Heart right ventricle (tissue), 16 donors: ENCODE measurements around the gene CDO1. TPM values are rescaled to one million over a fixed set of nuclear protein-coding genes. Genes with fewer than 3 reads are reported as not detected.

Source experiments
- ATAC-seq, 8 donors: fragments of 200-7000 bp; cut with Tn5 transposase; one replicate each; pipeline ENCODE4 v1.9.1; 2020; ENCODE audit warnings: mild to moderate bottlenecking in 8 of 8, moderate library complexity in 8 of 8, moderate number of reproducible peaks in 1 of 8
- DNase-seq, 2 donors: peaks; one replicate each; pipeline ENCODE4 v3.0.0-alpha.2; 2020
- H3K27ac ChIP-seq, 10 donors: fragments of 200-600 bp; sonication (generic) in 2 of 10; one replicate each; pipeline versions ENCODE4 v1.5.0 to v1.8.0; 2020 to 2022; ENCODE audit warnings: mild to moderate bottlenecking in 3 of 10
- H3K27me3 ChIP-seq, 7 donors: fragments of 200-600 bp; one replicate each; pipeline ENCODE4 v1.8.0; 2021 to 2022; ENCODE audit warnings: mild to moderate bottlenecking in 2 of 7
- H3K36me3 ChIP-seq, 9 donors: fragments of 200-600 bp; sonication (generic) in 1 of 9; one replicate each; pipeline versions ENCODE4 v1.5.0 to v1.8.0; 2020 to 2022; ENCODE audit warnings: mild to moderate bottlenecking in 2 of 9
- H3K4me1 ChIP-seq, 9 donors: fragments of 200-600 bp; sonication (generic) in 1 of 9; one replicate each; pipeline versions ENCODE4 v1.5.0 to v1.8.0; 2020 to 2022; ENCODE audit warnings: mild to moderate bottlenecking in 4 of 9
- H3K4me3 ChIP-seq, 10 donors: fragments of 200-600 bp; sonication (generic) in 2 of 10; one replicate each; pipeline versions ENCODE4 v1.5.0 to v1.8.0; 2020 to 2022; ENCODE audit warnings: mild to moderate bottlenecking in 7 of 10, moderate library complexity in 2 of 10
- H3K9me3 ChIP-seq, 11 donors: fragments of 200-600 bp in 10 of 11; sonication (generic) in 2 of 11; one replicate each; pipeline versions ENCODE4 v1.5.0 to v1.8.0; 2013 to 2022; ENCODE audit warnings: mild to moderate bottlenecking in 2 of 11, control low read depth in 1 of 11, moderate library complexity in 1 of 11
- CTCF ChIP-seq, 9 donors: fragments of 200-600 bp; sonication (generic) in 2 of 9; IDR thresholded peaks; one replicate each; pipeline versions ENCODE4 v1.5.0 to v1.8.0; 2021 to 2022; ENCODE audit warnings: antibody characterized with exemption in 9 of 9, mild to moderate bottlenecking in 5 of 9, moderate library complexity in 1 of 9
- WGBS, 2 donors: extraction: QIAGEN DNeasy Blood & Tissue Kit; methylation state at CpG; one replicate each; pipeline ENCODE4 v1.1.7; 2013; ENCODE audit warnings: inconsistent platforms in 1 of 2; 5-methylcytosine and 5-hydroxymethylcytosine counted together
- intact Hi-C, 10 donors: fragments of 100-400 bp; cut with DNase I; formaldehyde crosslinking; loops; one replicate each; pipeline versions ENCODE4 v1.11.1 to v1.14.2; 2022
- polyA plus RNA-seq, 2 donors: library from polyadenylated mRNA; stranded (reverse); fragments of 200-250 nt; gene quantifications; one replicate each; pipeline ENCODE4 v1.2.3, GENCODE V29; 2013
- total RNA-seq, 10 donors: library from RNA; stranded (reverse); fragmentation: NEBNext Ultra II Directional in 3 of 10; extraction: Animal tissue kit (Norgen Biotek cat#: 25700) in 3 of 10; gene quantifications; one replicate each; pipeline versions ENCODE4 v1.2.1 to v1.2.4, GENCODE V29; 2021 to 2023
- donor health status: Arrhythmogenic right ventricular cardiomyopathy.
- donor health status: ischemic (EF 13 %, LVEDD 7.1; RV severe dilation, severe dysfunction).
- donor health status: healthy with polysubstance abuse.
- donor health status: DM: no; HTN: yes; CAD: no.
- donor health status: DM: no; HTN: no; CAD: no.
- donor health status: ischemic (EF 25% LVEDD 6.9; RV normal size, moderate dysfunction).
- donor health status: ischemic (EF 25% LVEDD 5.7; RV mildly dilated, moderate dysfunction).
- donor health status: healthy.
- donor health status: DM: yes; HTN: yes; CAD: no.
- donor health status: Ischemic cardiomyopathy.
- donor health status: ischemic (EF 35%, LVEDD 5.7; RV mildly dilated, moderate dysfunction).
- donor health status: nonischemic (EF 11% LVEDD 7.7; RV severe dilation, severe dysfunction).
- donor health status: DM: yes; HTN: yes; CAD: no.
- donor health status: PGD.
- donor health status: ischemic (EF 29% LVEDD 5.4; RV normal size, mild dysfunction).
- donor health status: nonischemic (EF 23%, LVEDD 6.1; RV moderate dilation, normal function).

CDO1 gene
- total and polyA plus RNA-seq, 12 donors: 2.3 to 14.8 (median 5.0) TPM

DNA sequence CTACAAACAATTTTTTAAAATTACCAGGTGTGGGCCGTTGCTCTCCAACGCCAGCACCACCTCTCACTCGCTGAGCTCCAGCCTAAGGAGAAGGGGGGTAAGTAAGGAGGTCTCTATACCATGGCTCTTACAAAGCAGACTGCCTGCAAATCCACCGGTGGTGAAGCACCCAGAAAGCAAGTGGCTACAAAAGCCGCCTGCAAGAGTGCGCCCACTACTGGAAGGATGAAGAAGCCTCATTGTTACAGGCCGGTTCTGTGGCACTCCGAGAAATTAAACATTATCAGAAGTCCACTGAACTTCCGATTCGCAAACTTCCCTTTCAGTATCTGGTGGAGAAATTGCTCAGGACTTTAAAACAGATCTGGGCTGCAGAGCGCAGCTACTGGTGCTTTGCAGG is 46.0 kb downstream of the CDO1 start:
- WGBS, 2 donors: 66 to 78% methylated on average over 11 of the region's 11 CpGs
- intact Hi-C loops: no loop called here
- peaks cover 0 to 40% (median 22%) of the 10 kb centered on the region in 9 donors for H3K4me1 ChIP-seq

GRCh38 chr5:115767424-115767823 is 49.0 kb downstream of the CDO1 start:
- Histone ChIP-seq H3K27me3 (no peaks in the 10 kb centered on the region), H3K27ac (peak overlapping the region in 3 of 10 donors; percentile 6 to 38 (median 13)), H3K4me3 (no peak overlapping the region), H3K4me1 (peaks cover 0 to 28% (median 15%) of the 10 kb centered on the region in 9 donors), H3K36me3 (no peaks in the 10 kb centered on the region), H3K9me3 (no peaks in the 10 kb centered on the region)
- ATAC-seq (no peak), DNase-seq (no peak)
- no peak for TF ChIP-seq CTCF (IDR thresholded peaks at IDR 0.05)
- intact Hi-C loops: no loop called here
- WGBS, 2 donors: 73 to 85% methylated on average over 3 of the region's 3 CpGs

More for the DNA sequence above, 46.0 kb downstream of the CDO1 start:
- H3K9me3 ChIP-seq: no peaks in the 10 kb centered on the region
- H3K27me3 ChIP-seq: no peaks in the 10 kb centered on the region
- no peak for ATAC-seq
- H3K36me3 ChIP-seq: no peaks in the 10 kb centered on the region
- peak in 2 of 9 donors; percentile 8 to 22 for TF ChIP-seq CTCF (IDR thresholded peaks at IDR 0.05)
- no peak for DNase-seq
- no peak overlapping the region for H3K27ac ChIP-seq
- H3K4me3 ChIP-seq: no peak overlapping the region

- ATAC-seq (peak in 4 of 8 donors; percentile 58 to 77 (median 70)), DNase-seq (no peak)
- intact Hi-C loops: no loop called here
- 39 to 55% methylated on average over 1 of the region's 1 CpG for WGBS, 2 donors
- Histone ChIP-seq H3K4me1 (peaks cover 0 to 20% (median 7%) of the 10 kb centered on the region in 9 donors), H3K27ac (peak overlapping the region in 4 of 10 donors; percentile 6 to 47 (median 26)), H3K9me3 (no peaks in the 10 kb centered on the region), H3K36me3 (no peaks in the 10 kb centered on the region), H3K4me3 (no peak overlapping the region), H3K27me3 (no peaks in the 10 kb centered on the region)
- no peak for TF ChIP-seq CTCF (IDR thresholded peaks at IDR 0.05)
Observed at GRCh38 chr5:115766608-115767007, 49.9 kb downstream of the CDO1 start.

DNA sequence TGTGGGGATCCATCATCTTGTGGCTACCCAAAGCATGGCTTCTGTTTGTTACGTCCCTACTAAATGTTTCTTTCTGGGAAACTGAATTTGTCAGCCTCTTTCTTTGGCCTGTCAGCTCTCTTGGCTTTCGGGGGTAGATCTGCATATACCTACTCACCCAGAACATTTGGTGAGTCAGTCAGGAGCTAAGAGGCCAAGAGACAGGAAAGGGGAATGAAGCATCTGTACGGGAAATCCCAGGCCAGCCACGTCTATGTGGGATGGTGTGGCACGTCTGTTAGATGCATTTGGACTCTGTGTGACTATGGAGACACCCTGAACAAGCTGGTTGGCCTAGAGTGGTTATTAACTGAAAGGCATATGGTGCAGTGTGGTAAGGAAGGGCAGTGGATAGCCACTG is 58.1 kb downstream of the CDO1 start:
- H3K4me3 ChIP-seq: no peak overlapping the region
- no peaks in the 10 kb centered on the region for H3K4me1 ChIP-seq
- DNase-seq (no peak), ATAC-seq (no peak)
- H3K27ac ChIP-seq: no peak overlapping the region
- intact Hi-C loops: no loop called here
- peaks cover 0 to 3% (median 0%) of the 10 kb centered on the region in 7 donors for H3K27me3 ChIP-seq
- WGBS, 2 donors: 65% methylated on average over 5 of the region's 5 CpGs
- no peaks in the 10 kb centered on the region for H3K36me3 ChIP-seq
- TF ChIP-seq CTCF (IDR thresholded peaks at IDR 0.05): no peak
- H3K9me3 ChIP-seq: no peaks in the 10 kb centered on the region
